HepG2 (cell line): ENCODE data around the gene RPUSD4. TPM values are rescaled to one million over a fixed set of nuclear protein-coding genes. Genes with fewer than 3 reads are reported as not detected.

Experiments used
- CAMTA2 ChIP-seq: sonication (generic); formaldehyde crosslinking; IDR thresholded peaks from 2 replicates; pipeline ENCODE4 v1.4.0; 2020; ENCODE audit warnings: mild to moderate bottlenecking, missing genetic modification reagents, borderline replicate concordance
- GPN1 ChIP-seq: sonication (generic); formaldehyde crosslinking; IDR thresholded peaks from 2 replicates; pipeline ENCODE4 v1.5.1; 2020; ENCODE audit warnings: missing genetic modification reagents, borderline replicate concordance
- GRHL1 ChIP-seq: sonication (generic); formaldehyde crosslinking; conservative IDR thresholded peaks from 2 replicates; pipeline ENCODE4 v1.8.0; 2022; ENCODE audit warnings: missing genetic modification reagents
- MEIS1 ChIP-seq: sonication (generic); formaldehyde crosslinking; IDR thresholded peaks from 2 replicates; pipeline ENCODE4 v1.9.0; 2021; ENCODE audit warnings: mild to moderate bottlenecking, missing genetic modification reagents, moderate library complexity, borderline replicate concordance
- NAIF1 ChIP-seq: sonication (generic); formaldehyde crosslinking; IDR thresholded peaks from 2 replicates; pipeline ENCODE4 v1.5.0; 2020; ENCODE audit warnings: mild to moderate bottlenecking, missing genetic modification reagents, borderline replicate concordance
- NR2F6 ChIP-seq, 2 experiments: IDR thresholded peaks; 2 replicates each; pipeline ENCODE4 v1.6.1; 2016; ENCODE audit warnings: antibody characterized with exemption in 1 of 2, mild to moderate bottlenecking in 1 of 2
- RNF219 ChIP-seq: sonication (generic); formaldehyde crosslinking; IDR thresholded peaks from 2 replicates; pipeline ENCODE4 v1.5.0; 2020; ENCODE audit warnings: mild to moderate bottlenecking, missing genetic modification reagents
- ZBTB4 ChIP-seq: sonication (generic); formaldehyde crosslinking; IDR thresholded peaks from 2 replicates; pipeline ENCODE4 v1.4.0; 2020; ENCODE audit warnings: missing genetic modification reagents, mild to moderate bottlenecking, borderline replicate concordance
- ZNF205 ChIP-seq: IDR thresholded peaks from 2 replicates; pipeline ENCODE4 v1.6.1; 2018; ENCODE audit warnings: missing biosample characterization, missing genetic modification reagents
- ZNF232 ChIP-seq: sonication (generic); formaldehyde crosslinking; IDR thresholded peaks from 2 replicates; pipeline ENCODE4 v1.4.0; 2020; ENCODE audit warnings: missing genetic modification reagents, borderline replicate concordance
- ZNF563 ChIP-seq: sonication (generic); formaldehyde crosslinking; IDR thresholded peaks from 2 replicates; pipeline ENCODE4 v1.8.0; 2022; ENCODE audit warnings: mild to moderate bottlenecking, moderate library complexity, missing genetic modification reagents
- ZNF574 ChIP-seq: sonication (generic); formaldehyde crosslinking; IDR thresholded peaks from 2 replicates; pipeline ENCODE4 v1.4.0; 2020; ENCODE audit warnings: missing genetic modification reagents
- ZNF598 ChIP-seq: sonication (generic); formaldehyde crosslinking; IDR thresholded peaks from 2 replicates; pipeline ENCODE4 v1.5.1; 2020; ENCODE audit warnings: mild to moderate bottlenecking, missing genetic modification reagents, borderline replicate concordance
- ZNF770 ChIP-seq: sonication (generic); formaldehyde crosslinking; IDR thresholded peaks from 2 replicates; pipeline ENCODE4 v1.5.0; 2020; ENCODE audit warnings: mild to moderate bottlenecking, missing genetic modification reagents
- ZSCAN25 ChIP-seq: sonication (generic); formaldehyde crosslinking; IDR thresholded peaks from 2 replicates; pipeline ENCODE4 v1.8.0; 2022; ENCODE audit warnings: mild to moderate bottlenecking, missing genetic modification reagents
- polyA plus RNA-seq, 8 experiments: library from polyadenylated mRNA; depleted of rRNA in 3 of 8; stranded (reverse) in 7 of 8; unstranded in 1 of 8; fragments of >200 nt; fragmentation: Illumina TruSeq in 4 of 8; extraction: Trizol in 4 of 8; gene quantifications; 2 replicates each; pipeline versions ENCODE4 v1.2.1 to v1.2.3, GENCODE V29; 2011 to 2016; ENCODE audit warnings: low read depth in 4 of 8, missing spikeins in 1 of 8, mixed read lengths in 1 of 8; ENCODE audit not compliant: insufficient read depth in 1 of 8
- total RNA-seq, 5 experiments: library from RNA; depleted of rRNA; stranded (reverse); fragments of >200 nt; fragmentation: Illumina TruSeq; extraction: Trizol; gene quantifications; 2 replicates each; pipeline ENCODE4 v1.2.3, GENCODE V29; 2016; ENCODE audit warnings: low read depth in 1 of 5

RPUSD4 gene
- total and polyA plus RNA-seq, 2 of the 13 experiments (the other 11 are each of a cell fraction or from before 2014, with no cell fraction given), result 45.0 to 52.9 TPM

- TF ChIP-seq ZNF770 (CRISPR knock-in tag) (0 out of 2 replicates have a peak, but pooled peaks have one; percentile 31), MEIS1 (CRISPR knock-in tag) (no peak), NR2F6 (IDR thresholded peaks at IDR 0.05) (peak; percentile 34; the same call in 1 of the 2 replicates), NR2F6 (CRISPR knock-in tag; IDR thresholded peaks at IDR 0.05) (peak; percentile 73), NAIF1 (no peak), RNF219 (CRISPR knock-in tag) (no peak), ZNF232 (CRISPR knock-in tag) (no peak), GRHL1 (CRISPR knock-in tag) (no peak), CAMTA2 (CRISPR knock-in tag) (no peak), ZSCAN25 (CRISPR knock-in tag) (peak; percentile 88), ZNF563 (CRISPR knock-in tag) (no peak; the same call in 1 of the 2 replicates), ZNF574 (CRISPR knock-in tag) (no peak), GPN1 (CRISPR knock-in tag) (no peak), ZNF205 (0 out of 2 replicates have a peak, but pooled peaks have one; percentile 29), ZNF598 (CRISPR knock-in tag) (no peak), ZBTB4 (CRISPR knock-in tag) (no peak)
Observed at GRCh38 chr11:126185259-126186024, 26.0 kb downstream of the RPUSD4 start (continued).
